NB4 (cell line): ENCODE results near the gene ITPR2.

Source experiments
- POLR2A ChIP-seq: IDR thresholded peaks from 2 replicates; pipeline ENCODE4 v1.6.1; 2011; ENCODE audit warnings: mild to moderate bottlenecking; ENCODE audit not compliant: insufficient read length; ENCODE audit errors: extremely low read depth
- TF ChIP-seq, protein P1 (sequence below): IDR thresholded peaks from one replicate; pipeline ENCODE4 v1.5.1; 2012; ENCODE audit warnings: low read depth, low read length
- TF ChIP-seq, protein P2 (sequence below): IDR thresholded peaks from 2 replicates; pipeline ENCODE4 v1.6.1; 2011; ENCODE audit warnings: low read depth, low read length

DNA sequence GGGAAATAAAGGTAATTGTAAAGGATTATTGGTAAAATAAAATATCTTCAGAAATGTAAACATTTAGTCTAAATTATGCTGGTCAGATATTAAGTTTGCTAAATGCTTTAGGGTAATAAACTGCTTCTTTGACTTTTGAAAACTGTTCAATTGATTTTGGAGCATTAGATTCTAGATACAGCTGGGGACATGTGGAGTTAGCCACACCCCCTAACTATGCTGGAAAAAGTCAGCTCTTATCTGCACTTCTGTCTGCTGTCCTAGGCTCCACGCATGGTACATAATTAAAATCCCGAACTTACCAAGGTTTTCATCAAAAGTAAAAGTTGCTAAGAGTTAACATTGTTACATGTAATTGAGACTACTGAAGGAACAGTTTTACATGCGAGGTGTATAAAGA lies 78.8 kb downstream of the ITPR2 start:
- TF ChIP-seq, protein P1, sequence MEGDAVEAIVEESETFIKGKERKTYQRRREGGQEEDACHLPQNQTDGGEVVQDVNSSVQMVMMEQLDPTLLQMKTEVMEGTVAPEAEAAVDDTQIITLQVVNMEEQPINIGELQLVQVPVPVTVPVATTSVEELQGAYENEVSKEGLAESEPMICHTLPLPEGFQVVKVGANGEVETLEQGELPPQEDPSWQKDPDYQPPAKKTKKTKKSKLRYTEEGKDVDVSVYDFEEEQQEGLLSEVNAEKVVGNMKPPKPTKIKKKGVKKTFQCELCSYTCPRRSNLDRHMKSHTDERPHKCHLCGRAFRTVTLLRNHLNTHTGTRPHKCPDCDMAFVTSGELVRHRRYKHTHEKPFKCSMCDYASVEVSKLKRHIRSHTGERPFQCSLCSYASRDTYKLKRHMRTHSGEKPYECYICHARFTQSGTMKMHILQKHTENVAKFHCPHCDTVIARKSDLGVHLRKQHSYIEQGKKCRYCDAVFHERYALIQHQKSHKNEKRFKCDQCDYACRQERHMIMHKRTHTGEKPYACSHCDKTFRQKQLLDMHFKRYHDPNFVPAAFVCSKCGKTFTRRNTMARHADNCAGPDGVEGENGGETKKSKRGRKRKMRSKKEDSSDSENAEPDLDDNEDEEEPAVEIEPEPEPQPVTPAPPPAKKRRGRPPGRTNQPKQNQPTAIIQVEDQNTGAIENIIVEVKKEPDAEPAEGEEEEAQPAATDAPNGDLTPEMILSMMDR, result no peak
- TF ChIP-seq POLR2A, result no peak
- TF ChIP-seq, protein P2, sequence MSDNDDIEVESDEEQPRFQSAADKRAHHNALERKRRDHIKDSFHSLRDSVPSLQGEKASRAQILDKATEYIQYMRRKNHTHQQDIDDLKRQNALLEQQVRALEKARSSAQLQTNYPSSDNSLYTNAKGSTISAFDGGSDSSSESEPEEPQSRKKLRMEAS, result no peak
